Left colon (tissue), 2 donors: Measurements from ENCODE around the gene SHISA5. TPM values are rescaled to one million over a fixed set of nuclear protein-coding genes. Genes with fewer than 3 reads are reported as not detected.

Source experiments
- ATAC-seq: fragments of 200-7000 bp; cut with Tn5 transposase; one replicate; pipeline ENCODE4 v1.9.1; 2020; ENCODE audit warnings: mild to moderate bottlenecking, moderate library complexity
- DNase-seq, 2 donors: peaks; one replicate each; pipeline ENCODE4 v3.0.0-alpha.2; 2020
- intact Hi-C, 2 donors: fragments of 100-400 bp; cut with DNase I in 1 of 2; cut with micrococcal nuclease in 1 of 2; formaldehyde crosslinking; loops; one replicate each; pipeline versions ENCODE4 v1.11.2 to v1.14.0; 2022; cut with DNase I, micrococcal nuclease
- total RNA-seq, 2 donors: library from RNA; stranded (reverse); fragmentation: NEBNext Ultra II Directional; extraction: Animal tissue kit (Norgen Biotek cat#: 25700); gene quantifications; one replicate each; pipeline ENCODE4 v1.2.1, GENCODE V29; 2021
- donor health status: DM: no; HTN: no; CAD: no.
- donor health status: DM: yes; HTN: yes; CAD: no.

SHISA5 gene
- total RNA-seq, 2 donors from 2014 or later = 103 to 116 TPM

GRCh38 chr3:48528754-48529153 lies 24.8 kb upstream of the SHISA5 start:
- DNase-seq (no peak), ATAC-seq (no peak)
- intact Hi-C loops = no loop called here

GRCh38 chr3:48528048-48528447 lies 24.1 kb upstream of the SHISA5 start:
- intact Hi-C loops = no loop called here
- no peak for ATAC-seq

GRCh38 chr3:48524970-48525369 lies 21.0 kb upstream of the SHISA5 start:
- no peak for DNase-seq
- no peak for ATAC-seq
- intact Hi-C loops = no loop called here

More at GRCh38 chr3:48528048-48528447, 24.1 kb upstream of the SHISA5 start:
- DNase-seq = no peak

GRCh38 chr3:48521635-48522034 lies 17.7 kb upstream of the SHISA5 start:
- intact Hi-C loops = no loop called here
- peak; percentile 76 for ATAC-seq

GRCh38 chr3:48519277-48519643 lies 15.3 kb upstream of the SHISA5 start:
- no peak for ATAC-seq
- DNase-seq = no peak
- intact Hi-C loops = no loop called here

More at GRCh38 chr3:48521635-48522034, 17.7 kb upstream of the SHISA5 start:
- peak in 1 of 2 donors; percentile 20 for DNase-seq

- intact Hi-C loops = no loop called here
- ATAC-seq = no peak
- DNase-seq = no peak
Measured at GRCh38 chr3:48518638-48519276, 14.8 kb upstream of the SHISA5 start.

GRCh38 chr3:48518069-48518468 lies 14.1 kb upstream of the SHISA5 start:
- DNase-seq = no peak
- intact Hi-C loops = no loop called here
- no peak for ATAC-seq

- DNase-seq = no peak
- intact Hi-C loops = no loop called here
Measured at GRCh38 chr3:48516571-48516970, 12.6 kb upstream of the SHISA5 start.

GRCh38 chr3:48514431-48515227 lies 10.7 kb upstream of the SHISA5 start:
- DNase-seq (no peak), ATAC-seq (no peak)
- intact Hi-C loops = no loop called here

More at GRCh38 chr3:48516571-48516970, 12.6 kb upstream of the SHISA5 start:
- ATAC-seq = no peak

GRCh38 chr3:48511551-48511950 lies 7.6 kb upstream of the SHISA5 start:
- DNase-seq = no peak
- intact Hi-C loops = no loop called here
- no peak for ATAC-seq

GRCh38 chr3:48507256-48508061 lies 3.5 kb upstream of the SHISA5 start:
- ATAC-seq (peak; percentile 72), DNase-seq (peak; percentile 51 to 67)
- intact Hi-C loops = no loop called here

GRCh38 chr3:48505968-48506504 lies 2.1 kb upstream of the SHISA5 start:
- DNase-seq = no peak
- ATAC-seq = no peak
- intact Hi-C loops = no loop called here

GRCh38 chr3:48505146-48505545 lies 1.2 kb upstream of the SHISA5 start:
- intact Hi-C loops = no loop called here
- ATAC-seq (no peak), DNase-seq (no peak)

- ATAC-seq = no peak
- intact Hi-C loops = no loop called here
Measured at GRCh38 chr3:48503401-48504050, 448 bp downstream of the SHISA5 start.

GRCh38 chr3:48502728-48503168 lies 1.2 kb downstream of the SHISA5 start:
- ATAC-seq (no peak), DNase-seq (no peak)
- intact Hi-C loops = no loop called here

More at GRCh38 chr3:48503401-48504050, 448 bp downstream of the SHISA5 start:
- DNase-seq = peak in 1 of 2 donors; percentile 37

- DNase-seq (no peak), ATAC-seq (no peak)
- intact Hi-C loops = no loop called here
Measured at GRCh38 chr3:48502121-48502520, 1.9 kb downstream of the SHISA5 start.

- ATAC-seq (no peak), DNase-seq (no peak)
- intact Hi-C loops = no loop called here
Measured at GRCh38 chr3:48501196-48501595, 2.8 kb downstream of the SHISA5 start.

- intact Hi-C loops = no loop called here
- no peak for ATAC-seq
- DNase-seq = no peak
Measured at GRCh38 chr3:48500656-48501055, 3.3 kb downstream of the SHISA5 start.

GRCh38 chr3:48493203-48493501 lies 10.8 kb downstream of the SHISA5 start:
- no peak for DNase-seq
- ATAC-seq = no peak

More at GRCh38 chr3:48493203-48493501, 10.8 kb downstream of the SHISA5 start:
- intact Hi-C loops = no loop called here
